Stimulated activated CD4-positive, alpha-beta T cell treated with anti-CD3 and anti-CD28 coated beads, Interleukin-12 subunit alpha, Interleukin-12 subunit beta, amount 100 ng/mL, for 4 hours (primary cell): Measurements from ENCODE around the gene CDC20B.
"Not testable (repeated sequence)": the region's sequence is repeated elsewhere in the genome, so short reads cannot be mapped to it uniquely, and the experiment has no call there.

Experiments used
- DNase-seq: peaks from one replicate; pipeline ENCODE4 v3.0.0-alpha.2; 2020

Gene CDC20B

GRCh38 chr5:55160493-55161209 lies 12.3 kb downstream of the CDC20B start:
- no peak for DNase-seq

GRCh38 chr5:55159763-55160492 lies 13.0 kb downstream of the CDC20B start, which contains the start of gene GPX8:
GPX8 (plus strand) TSS chr5:55160171; CDS start chr5:55160193, 22 bp downstream.
- DNase-seq = no peak

GRCh38 chr5:55154873-55155272 lies 18.1 kb downstream of the CDC20B start:
- DNase-seq = no peak

- no peak for DNase-seq
These were observed 20.8 kb downstream of the CDC20B start for GRCh38 chr5:55151923-55152842.

- DNase-seq = no peak
These were observed 23.6 kb downstream of the CDC20B start for GRCh38 chr5:55149308-55149795.

GRCh38 chr5:55146543-55147151 lies 26.3 kb downstream of the CDC20B start:
- peak; percentile 69 for DNase-seq

- no peak for DNase-seq
These were observed 26.9 kb downstream of the CDC20B start for GRCh38 chr5:55146080-55146479.

GRCh38 chr5:55143624-55144023 lies 29.4 kb downstream of the CDC20B start:
- DNase-seq = no peak

GRCh38 chr5:55141945-55142690 lies 30.9 kb downstream of the CDC20B start:
- DNase-seq = no peak

- no peak for DNase-seq
These were observed 31.9 kb downstream of the CDC20B start for GRCh38 chr5:55140908-55141665.

- DNase-seq = no peak
These were observed 36.5 kb downstream of the CDC20B start for GRCh38 chr5:55136521-55136920.

GRCh38 chr5:55134053-55134722 lies 38.8 kb downstream of the CDC20B start:
- DNase-seq = no peak

GRCh38 chr5:55123365-55123764 lies 49.6 kb downstream of the CDC20B start:
- no peak for DNase-seq

- no peak for DNase-seq
These were observed 58.9 kb downstream of the CDC20B start for GRCh38 chr5:55114061-55114460.

- DNase-seq = no peak
These were observed 59.6 kb downstream of the CDC20B start for GRCh38 chr5:55113327-55113726.

- no peak for DNase-seq
These were observed 62.8 kb downstream of the CDC20B start for GRCh38 chr5:55110217-55110616.

GRCh38 chr5:55108661-55109060 lies 64.3 kb downstream of the CDC20B start:
- no peak for DNase-seq

GRCh38 chr5:55105976-55106375 lies 67.0 kb downstream of the CDC20B start:
- not testable (repeated sequence) for DNase-seq

GRCh38 chr5:55104946-55105701 lies 67.9 kb downstream of the CDC20B start:
- no peak for DNase-seq
